A673 (cell line): Measurements from ENCODE around the gene UVRAG.
"Not testable (repeated sequence)": the region's sequence is repeated elsewhere in the genome, so short reads cannot be mapped to it uniquely, and the experiment has no call there.

ENCODE experiments used
- EZH2 ChIP-seq: fragments of 200-600 bp; sonication (generic); IDR thresholded peaks from 2 replicates; pipeline ENCODE4 v1.6.1; 2017; ENCODE audit warnings: borderline replicate concordance, low read depth, mild to moderate bottlenecking, mixed read lengths, antibody characterized with exemption, low read length; ENCODE audit not compliant: poor library complexity, severe bottlenecking
- TF ChIP-seq, protein P1 (sequence below): fragments of 300-800, 200-600 bp; sonication (generic); conservative IDR thresholded peaks from 2 replicates; pipeline ENCODE4 v1.5.1; 2017; ENCODE audit warnings: low read depth, mild to moderate bottlenecking, antibody characterized with exemption, low read length, moderate library complexity, mixed read lengths

DNA sequence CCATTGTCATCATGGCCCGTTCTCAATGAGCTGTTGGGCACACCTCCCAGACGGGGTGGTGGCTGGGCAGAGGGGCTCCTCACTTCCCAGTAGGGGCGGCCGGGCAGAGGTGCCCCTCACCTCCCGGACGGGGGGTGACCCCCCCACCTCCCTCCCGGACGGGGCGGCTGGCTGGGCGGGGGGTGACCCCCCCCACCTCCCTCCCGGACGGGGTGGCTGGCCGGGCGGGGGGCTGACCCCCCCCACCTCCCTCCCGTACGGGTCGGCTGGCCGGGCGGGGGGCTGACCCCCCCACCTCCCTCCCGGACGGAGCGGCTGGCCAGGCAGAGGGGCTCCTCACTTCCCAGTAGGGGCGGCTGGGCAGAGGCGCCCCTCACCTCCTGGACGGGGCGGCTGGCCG is 62.3 kb downstream of the UVRAG start:
- TF ChIP-seq, protein P1, sequence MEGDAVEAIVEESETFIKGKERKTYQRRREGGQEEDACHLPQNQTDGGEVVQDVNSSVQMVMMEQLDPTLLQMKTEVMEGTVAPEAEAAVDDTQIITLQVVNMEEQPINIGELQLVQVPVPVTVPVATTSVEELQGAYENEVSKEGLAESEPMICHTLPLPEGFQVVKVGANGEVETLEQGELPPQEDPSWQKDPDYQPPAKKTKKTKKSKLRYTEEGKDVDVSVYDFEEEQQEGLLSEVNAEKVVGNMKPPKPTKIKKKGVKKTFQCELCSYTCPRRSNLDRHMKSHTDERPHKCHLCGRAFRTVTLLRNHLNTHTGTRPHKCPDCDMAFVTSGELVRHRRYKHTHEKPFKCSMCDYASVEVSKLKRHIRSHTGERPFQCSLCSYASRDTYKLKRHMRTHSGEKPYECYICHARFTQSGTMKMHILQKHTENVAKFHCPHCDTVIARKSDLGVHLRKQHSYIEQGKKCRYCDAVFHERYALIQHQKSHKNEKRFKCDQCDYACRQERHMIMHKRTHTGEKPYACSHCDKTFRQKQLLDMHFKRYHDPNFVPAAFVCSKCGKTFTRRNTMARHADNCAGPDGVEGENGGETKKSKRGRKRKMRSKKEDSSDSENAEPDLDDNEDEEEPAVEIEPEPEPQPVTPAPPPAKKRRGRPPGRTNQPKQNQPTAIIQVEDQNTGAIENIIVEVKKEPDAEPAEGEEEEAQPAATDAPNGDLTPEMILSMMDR, result not testable (repeated sequence)
- not testable (repeated sequence) for TF ChIP-seq EZH2
